GM23338 (cell line): ENCODE results near the gene LMAN2L. TPM values are rescaled to one million over a fixed set of nuclear protein-coding genes. Genes with fewer than 3 reads are reported as not detected.

Source experiments
- ATAC-seq: fragments of 200-7000 bp; cut with Tn5 transposase; 3 replicates; pipeline ENCODE4 v1.9.1; 2020
- DNase-seq: peaks from one replicate; pipeline ENCODE4 v3.0.0-alpha.2; 2015; ENCODE audit warnings: low spot score
- H2AFZ ChIP-seq: fragments of 200-600 bp; sonication (generic); 2 replicates; pipeline ENCODE4 v1.8.0; 2016; ENCODE audit warnings: antibody characterized with exemption, mild to moderate bottlenecking, moderate library complexity
- H3F3A ChIP-seq: fragments of 200-600 bp; sonication (generic); replicated peaks from 2 replicates; pipeline ENCODE4 v1.8.0; 2017; ENCODE audit warnings: antibody characterized with exemption, mixed run types, low read depth
- H3K27ac ChIP-seq: fragments of 200-600 bp; sonication (generic); 2 replicates; pipeline ENCODE4 v1.6.1; 2016; ENCODE audit warnings: low read depth
- H3K27me3 ChIP-seq: fragments of 200-600 bp; sonication (generic); 2 replicates; pipeline ENCODE4 v1.8.0; 2016; ENCODE audit warnings: mild to moderate bottlenecking, mixed run types, moderate library complexity; ENCODE audit not compliant: insufficient read depth
- H3K36me3 ChIP-seq: fragments of 200-600 bp; sonication (generic); 2 replicates; pipeline ENCODE4 v1.8.0; 2016; ENCODE audit warnings: mild to moderate bottlenecking; ENCODE audit not compliant: insufficient read depth
- H3K4me1 ChIP-seq: fragments of 200-600 bp; sonication (generic); 2 replicates; pipeline ENCODE4 v1.8.0; 2016; ENCODE audit warnings: mild to moderate bottlenecking, moderate library complexity; ENCODE audit not compliant: insufficient read depth
- H3K4me2 ChIP-seq: fragments of 200-600 bp; sonication (generic); 2 replicates; pipeline ENCODE4 v1.7.1; 2017; ENCODE audit warnings: mixed run types
- H3K4me3 ChIP-seq: fragments of 200-600 bp; sonication (generic); 2 replicates; pipeline ENCODE4 v1.6.1; 2016; ENCODE audit warnings: mixed run types
- H3K79me2 ChIP-seq: fragments of 200-600 bp; sonication (generic); replicated peaks from 2 replicates; pipeline ENCODE4 v1.8.0; 2017; ENCODE audit warnings: mild to moderate bottlenecking; ENCODE audit not compliant: insufficient read depth
- H3K9me2 ChIP-seq: fragments of 200-600 bp; sonication (generic); 2 replicates; pipeline ENCODE4 v1.8.0; 2017; ENCODE audit not compliant: insufficient read depth
- H4K20me1 ChIP-seq: fragments of 200-600 bp; sonication (generic); replicated peaks from 2 replicates; pipeline ENCODE4 v1.8.0; 2017; ENCODE audit warnings: mild to moderate bottlenecking; ENCODE audit not compliant: insufficient read depth
- H3K27ac Mint-ChIP-seq: 2 replicates; pipeline ENCODE4 v1.8.0; 2020; ENCODE audit warnings: inconsistent platforms, mild to moderate bottlenecking, moderate library complexity, mixed read lengths
- H3K27me3 Mint-ChIP-seq: 3 replicates; pipeline ENCODE4 v1.8.0; 2022; ENCODE audit warnings: low read depth, mild to moderate bottlenecking, moderate library complexity, mixed read lengths, inconsistent platforms; ENCODE audit not compliant: insufficient read depth, poor library complexity
- H3K36me3 Mint-ChIP-seq: 3 replicates; pipeline ENCODE4 v1.8.0; 2021; ENCODE audit warnings: low read depth, mild to moderate bottlenecking, inconsistent platforms, moderate library complexity, mixed read lengths
- H3K4me1 Mint-ChIP-seq: 3 replicates; pipeline ENCODE4 v1.8.0; 2020; ENCODE audit warnings: mild to moderate bottlenecking, inconsistent platforms, mixed read lengths
- H3K4me3 Mint-ChIP-seq: 3 replicates; pipeline ENCODE4 v1.8.0; 2021; ENCODE audit warnings: moderate library complexity, mild to moderate bottlenecking, inconsistent platforms, mixed read lengths
- H3K9me3 Mint-ChIP-seq: 3 replicates; pipeline ENCODE4 v1.8.0; 2020; ENCODE audit warnings: moderate library complexity, mild to moderate bottlenecking, inconsistent platforms, mixed read lengths
- CREB1 ChIP-seq: fragments of 250-450 bp; sonication (Bioruptor Pico); IDR thresholded peaks from 2 replicates; pipeline ENCODE4 v1.5.0; 2020; ENCODE audit warnings: low read depth, mild to moderate bottlenecking, moderate library complexity
- EZH2 ChIP-seq: fragments of 200-600 bp; sonication (generic); IDR thresholded peaks from one replicate; pipeline ENCODE4 v1.8.0; 2017; ENCODE audit warnings: antibody characterized with exemption, mild to moderate bottlenecking, low read depth; ENCODE audit not compliant: unreplicated experiment
- EZH2phosphoT487 ChIP-seq: fragments of 200-600 bp; sonication (generic); IDR thresholded peaks from one replicate; pipeline ENCODE4 v1.8.1; 2018; ENCODE audit warnings: antibody characterized with exemption; ENCODE audit not compliant: unreplicated experiment
- JUNB ChIP-seq: IDR thresholded peaks from one replicate; pipeline ENCODE4 v1.6.1; 2016; ENCODE audit warnings: antibody characterized with exemption; ENCODE audit not compliant: unreplicated experiment
- NANOG ChIP-seq: IDR thresholded peaks from 2 replicates; pipeline ENCODE4 v1.6.1; 2016; ENCODE audit warnings: antibody characterized with exemption, borderline replicate concordance
- POLR2AphosphoS5 ChIP-seq: IDR thresholded peaks from 2 replicates; pipeline ENCODE4 v1.6.1; 2016; ENCODE audit warnings: antibody characterized with exemption, low read depth
- REST ChIP-seq: IDR thresholded peaks from one replicate; pipeline ENCODE4 v1.6.1; 2018; ENCODE audit warnings: antibody characterized with exemption; ENCODE audit not compliant: unreplicated experiment
- STAT1 ChIP-seq: IDR thresholded peaks from one replicate; pipeline ENCODE4 v1.6.1; 2016; ENCODE audit warnings: antibody characterized with exemption; ENCODE audit not compliant: unreplicated experiment
- ZNF114 ChIP-seq: fragments of 250-450 bp; sonication (Bioruptor Pico); IDR thresholded peaks from 2 replicates; pipeline ENCODE4 v1.5.0; 2020; ENCODE audit warnings: mild to moderate bottlenecking, moderate library complexity
- ZNF331 ChIP-seq: fragments of 250-450 bp; sonication (Bioruptor Pico); IDR thresholded peaks from 2 replicates; pipeline ENCODE4 v1.5.0; 2020; ENCODE audit warnings: low read depth, mild to moderate bottlenecking, moderate library complexity
- polyA plus RNA-seq: library from polyadenylated mRNA; unstranded; fragments of >200 nt; fragmentation: Nextera tagmentation; extraction: Ambion mirVana; gene quantifications from 2 replicates; pipeline ENCODE4 v1.2.1, GENCODE V29; 2016
- total RNA-seq: library from RNA; depleted of rRNA; stranded (reverse); fragments of >200 nt; shearing (Covaris generic); gene quantifications from 2 replicates; pipeline ENCODE4 v1.2.3, GENCODE V29; 2014
- TF ChIP-seq, protein P1 (sequence below): IDR thresholded peaks from 2 replicates; pipeline ENCODE4 v1.6.1; 2016; ENCODE audit warnings: antibody characterized with exemption
- TF ChIP-seq, protein P2 (sequence below): fragments of 250-450 bp; sonication (Bioruptor Pico); IDR thresholded peaks from 2 replicates; pipeline ENCODE4 v1.5.0; 2020; ENCODE audit warnings: mild to moderate bottlenecking, moderate library complexity
- TF ChIP-seq, protein P3 (sequence below), 2 experiments: fragments of 200-600 bp in 1 of 2; sonication (generic) in 1 of 2; conservative IDR thresholded peaks; 2 replicates each; pipeline versions ENCODE4 v1.5.1 to v1.6.1; 2016 to 2017; ENCODE audit warnings: antibody characterized with exemption in 2 of 2, low read depth in 2 of 2, mild to moderate bottlenecking in 2 of 2, moderate library complexity in 1 of 2

The LMAN2L gene
- total and polyA plus RNA-seq, 2 experiments from 2014 or later = 11.8 to 15.8 TPM

- H3K4me2 ChIP-seq = no peak overlapping the region
- Mint-ChIP-seq H3K27me3 (peaks cover 3% of the 10 kb centered on the region), H3K36me3 (no peaks in the 10 kb centered on the region), H3K9me3 (0 out of 3 replicates have a peak, but pooled peaks cover 4% of the 10 kb centered on the region), H3K27ac (no peak overlapping the region; the same call in 1 of the 2 replicates), H3K4me1 (peaks cover 16% of the 10 kb centered on the region), H3K4me3 (no peak overlapping the region)
- DNase-seq (no peak), ATAC-seq (peak; percentile 67)
- peaks cover 13% of the 10 kb centered on the region; the same call in 1 of the 2 replicates for H3K79me2 ChIP-seq
- H3K4me1 ChIP-seq = no peaks in the 10 kb centered on the region
- no peaks in the 10 kb centered on the region for H3K27me3 ChIP-seq
- peak overlapping the region; percentile 47; the same call in 1 of the 2 replicates for H3K27ac ChIP-seq
- no peaks in the 10 kb centered on the region for H3F3A ChIP-seq
- TF ChIP-seq, protein P1, sequence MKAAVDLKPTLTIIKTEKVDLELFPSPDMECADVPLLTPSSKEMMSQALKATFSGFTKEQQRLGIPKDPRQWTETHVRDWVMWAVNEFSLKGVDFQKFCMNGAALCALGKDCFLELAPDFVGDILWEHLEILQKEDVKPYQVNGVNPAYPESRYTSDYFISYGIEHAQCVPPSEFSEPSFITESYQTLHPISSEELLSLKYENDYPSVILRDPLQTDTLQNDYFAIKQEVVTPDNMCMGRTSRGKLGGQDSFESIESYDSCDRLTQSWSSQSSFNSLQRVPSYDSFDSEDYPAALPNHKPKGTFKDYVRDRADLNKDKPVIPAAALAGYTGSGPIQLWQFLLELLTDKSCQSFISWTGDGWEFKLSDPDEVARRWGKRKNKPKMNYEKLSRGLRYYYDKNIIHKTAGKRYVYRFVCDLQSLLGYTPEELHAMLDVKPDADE = no peak
- no peak for TF ChIP-seq NANOG
- TF ChIP-seq, protein P2, sequence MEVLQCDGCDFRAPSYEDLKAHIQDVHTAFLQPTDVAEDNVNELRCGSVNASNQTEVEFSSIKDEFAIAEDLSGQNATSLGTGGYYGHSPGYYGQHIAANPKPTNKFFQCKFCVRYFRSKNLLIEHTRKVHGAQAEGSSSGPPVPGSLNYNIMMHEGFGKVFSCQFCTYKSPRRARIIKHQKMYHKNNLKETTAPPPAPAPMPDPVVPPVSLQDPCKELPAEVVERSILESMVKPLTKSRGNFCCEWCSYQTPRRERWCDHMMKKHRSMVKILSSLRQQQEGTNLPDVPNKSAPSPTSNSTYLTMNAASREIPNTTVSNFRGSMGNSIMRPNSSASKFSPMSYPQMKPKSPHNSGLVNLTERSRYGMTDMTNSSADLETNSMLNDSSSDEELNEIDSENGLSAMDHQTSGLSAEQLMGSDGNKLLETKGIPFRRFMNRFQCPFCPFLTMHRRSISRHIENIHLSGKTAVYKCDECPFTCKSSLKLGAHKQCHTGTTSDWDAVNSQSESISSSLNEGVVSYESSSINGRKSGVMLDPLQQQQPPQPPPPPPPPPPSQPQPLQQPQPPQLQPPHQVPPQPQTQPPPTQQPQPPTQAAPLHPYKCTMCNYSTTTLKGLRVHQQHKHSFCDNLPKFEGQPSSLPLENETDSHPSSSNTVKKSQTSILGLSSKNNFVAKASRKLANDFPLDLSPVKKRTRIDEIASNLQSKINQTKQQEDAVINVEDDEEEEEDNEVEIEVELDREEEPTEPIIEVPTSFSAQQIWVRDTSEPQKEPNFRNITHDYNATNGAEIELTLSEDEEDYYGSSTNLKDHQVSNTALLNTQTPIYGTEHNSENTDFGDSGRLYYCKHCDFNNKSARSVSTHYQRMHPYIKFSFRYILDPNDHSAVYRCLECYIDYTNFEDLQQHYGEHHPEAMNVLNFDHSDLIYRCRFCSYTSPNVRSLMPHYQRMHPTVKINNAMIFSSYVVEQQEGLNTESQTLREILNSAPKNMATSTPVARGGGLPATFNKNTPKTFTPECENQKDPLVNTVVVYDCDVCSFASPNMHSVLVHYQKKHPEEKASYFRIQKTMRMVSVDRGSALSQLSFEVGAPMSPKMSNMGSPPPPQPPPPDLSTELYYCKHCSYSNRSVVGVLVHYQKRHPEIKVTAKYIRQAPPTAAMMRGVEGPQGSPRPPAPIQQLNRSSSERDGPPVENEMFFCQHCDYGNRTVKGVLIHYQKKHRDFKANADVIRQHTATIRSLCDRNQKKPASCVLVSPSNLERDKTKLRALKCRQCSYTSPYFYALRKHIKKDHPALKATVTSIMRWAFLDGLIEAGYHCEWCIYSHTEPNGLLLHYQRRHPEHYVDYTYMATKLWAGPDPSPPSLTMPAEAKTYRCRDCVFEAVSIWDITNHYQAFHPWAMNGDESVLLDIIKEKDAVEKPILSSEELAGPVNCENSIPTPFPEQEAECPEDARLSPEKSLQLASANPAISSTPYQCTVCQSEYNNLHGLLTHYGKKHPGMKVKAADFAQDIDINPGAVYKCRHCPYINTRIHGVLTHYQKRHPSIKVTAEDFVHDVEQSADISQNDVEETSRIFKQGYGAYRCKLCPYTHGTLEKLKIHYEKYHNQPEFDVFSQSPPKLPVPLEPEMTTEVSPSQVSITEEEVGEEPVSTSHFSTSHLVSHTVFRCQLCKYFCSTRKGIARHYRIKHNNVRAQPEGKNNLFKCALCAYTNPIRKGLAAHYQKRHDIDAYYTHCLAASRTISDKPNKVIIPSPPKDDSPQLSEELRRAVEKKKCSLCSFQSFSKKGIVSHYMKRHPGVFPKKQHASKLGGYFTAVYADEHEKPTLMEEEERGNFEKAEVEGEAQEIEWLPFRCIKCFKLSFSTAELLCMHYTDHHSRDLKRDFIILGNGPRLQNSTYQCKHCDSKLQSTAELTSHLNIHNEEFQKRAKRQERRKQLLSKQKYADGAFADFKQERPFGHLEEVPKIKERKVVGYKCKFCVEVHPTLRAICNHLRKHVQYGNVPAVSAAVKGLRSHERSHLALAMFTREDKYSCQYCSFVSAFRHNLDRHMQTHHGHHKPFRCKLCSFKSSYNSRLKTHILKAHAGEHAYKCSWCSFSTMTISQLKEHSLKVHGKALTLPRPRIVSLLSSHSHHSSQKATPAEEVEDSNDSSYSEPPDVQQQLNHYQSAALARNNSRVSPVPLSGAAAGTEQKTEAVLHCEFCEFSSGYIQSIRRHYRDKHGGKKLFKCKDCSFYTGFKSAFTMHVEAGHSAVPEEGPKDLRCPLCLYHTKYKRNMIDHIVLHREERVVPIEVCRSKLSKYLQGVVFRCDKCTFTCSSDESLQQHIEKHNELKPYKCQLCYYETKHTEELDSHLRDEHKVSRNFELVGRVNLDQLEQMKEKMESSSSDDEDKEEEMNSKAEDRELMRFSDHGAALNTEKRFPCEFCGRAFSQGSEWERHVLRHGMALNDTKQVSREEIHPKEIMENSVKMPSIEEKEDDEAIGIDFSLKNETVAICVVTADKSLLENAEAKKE (CRISPR knock-in tag) = no peak
- TF ChIP-seq JUNB = no peak
- TF ChIP-seq EZH2 = no peak
- TF ChIP-seq, protein P3, sequence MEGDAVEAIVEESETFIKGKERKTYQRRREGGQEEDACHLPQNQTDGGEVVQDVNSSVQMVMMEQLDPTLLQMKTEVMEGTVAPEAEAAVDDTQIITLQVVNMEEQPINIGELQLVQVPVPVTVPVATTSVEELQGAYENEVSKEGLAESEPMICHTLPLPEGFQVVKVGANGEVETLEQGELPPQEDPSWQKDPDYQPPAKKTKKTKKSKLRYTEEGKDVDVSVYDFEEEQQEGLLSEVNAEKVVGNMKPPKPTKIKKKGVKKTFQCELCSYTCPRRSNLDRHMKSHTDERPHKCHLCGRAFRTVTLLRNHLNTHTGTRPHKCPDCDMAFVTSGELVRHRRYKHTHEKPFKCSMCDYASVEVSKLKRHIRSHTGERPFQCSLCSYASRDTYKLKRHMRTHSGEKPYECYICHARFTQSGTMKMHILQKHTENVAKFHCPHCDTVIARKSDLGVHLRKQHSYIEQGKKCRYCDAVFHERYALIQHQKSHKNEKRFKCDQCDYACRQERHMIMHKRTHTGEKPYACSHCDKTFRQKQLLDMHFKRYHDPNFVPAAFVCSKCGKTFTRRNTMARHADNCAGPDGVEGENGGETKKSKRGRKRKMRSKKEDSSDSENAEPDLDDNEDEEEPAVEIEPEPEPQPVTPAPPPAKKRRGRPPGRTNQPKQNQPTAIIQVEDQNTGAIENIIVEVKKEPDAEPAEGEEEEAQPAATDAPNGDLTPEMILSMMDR (conservative IDR thresholded peaks at IDR 0.05; ENCODE audit: low read depth in 2 of 2) = no peak
- no peak for TF ChIP-seq STAT1
- no peak for TF ChIP-seq ZNF114 (CRISPR knock-in tag)
- no peak for TF ChIP-seq ZNF331 (CRISPR knock-in tag)
- TF ChIP-seq POLR2AphosphoS5 = no peak
- TF ChIP-seq CREB1 = no peak
- TF ChIP-seq REST = no peak
- TF ChIP-seq EZH2phosphoT487 = no peak
- no peaks in the 10 kb centered on the region for H3K36me3 ChIP-seq
- H3K9me2 ChIP-seq = no peaks in the 10 kb centered on the region
- H2AFZ ChIP-seq = no peak overlapping the region
- H3K4me3 ChIP-seq = no peak overlapping the region
- no peaks in the 10 kb centered on the region; the same call in 1 of the 2 replicates for H4K20me1 ChIP-seq
Measured at GRCh38 chr2:96771796-96772618, 32.1 kb upstream of the LMAN2L start.
